ENCODE data around the gene BEGAIN. TPM values are rescaled to one million over a fixed set of nuclear protein-coding genes. Genes with fewer than 3 reads are reported as not detected.
A peak's percentile ranks its signal among the peaks of the same experiment; 100 is the strongest.

Gene BEGAIN
- total and polyA plus RNA-seq, 12 donors = 0.20 to 4.3 (median 0.83) TPM

- peak overlapping the region; percentile 22 to 57 (median 50) for H3K4me3 ChIP-seq
- intact Hi-C loops (cut with DNase I) = no loop called here
- WGBS, 2 donors = 0 to 1% methylated on average over 35 to 42 of the region's 42 CpGs
- no peak for TF ChIP-seq CTCF (IDR thresholded peaks at IDR 0.05)
- H3K9me3 ChIP-seq = no peaks in the 10 kb centered on the region
- no peak overlapping the region for H3K27ac ChIP-seq
- H3K27me3 ChIP-seq = peaks cover 0 to 87% (median 78%) of the 10 kb centered on the region in 7 donors
- H3K4me1 ChIP-seq = peaks cover 0 to 22% (median 15%) of the 10 kb centered on the region in 9 donors
- DNase-seq = no peak
- H3K36me3 ChIP-seq = no peaks in the 10 kb centered on the region
- no peak for ATAC-seq
Measured at GRCh38 chr14:100567877-100568163, 19.4 kb downstream of the BEGAIN start.

DNA sequence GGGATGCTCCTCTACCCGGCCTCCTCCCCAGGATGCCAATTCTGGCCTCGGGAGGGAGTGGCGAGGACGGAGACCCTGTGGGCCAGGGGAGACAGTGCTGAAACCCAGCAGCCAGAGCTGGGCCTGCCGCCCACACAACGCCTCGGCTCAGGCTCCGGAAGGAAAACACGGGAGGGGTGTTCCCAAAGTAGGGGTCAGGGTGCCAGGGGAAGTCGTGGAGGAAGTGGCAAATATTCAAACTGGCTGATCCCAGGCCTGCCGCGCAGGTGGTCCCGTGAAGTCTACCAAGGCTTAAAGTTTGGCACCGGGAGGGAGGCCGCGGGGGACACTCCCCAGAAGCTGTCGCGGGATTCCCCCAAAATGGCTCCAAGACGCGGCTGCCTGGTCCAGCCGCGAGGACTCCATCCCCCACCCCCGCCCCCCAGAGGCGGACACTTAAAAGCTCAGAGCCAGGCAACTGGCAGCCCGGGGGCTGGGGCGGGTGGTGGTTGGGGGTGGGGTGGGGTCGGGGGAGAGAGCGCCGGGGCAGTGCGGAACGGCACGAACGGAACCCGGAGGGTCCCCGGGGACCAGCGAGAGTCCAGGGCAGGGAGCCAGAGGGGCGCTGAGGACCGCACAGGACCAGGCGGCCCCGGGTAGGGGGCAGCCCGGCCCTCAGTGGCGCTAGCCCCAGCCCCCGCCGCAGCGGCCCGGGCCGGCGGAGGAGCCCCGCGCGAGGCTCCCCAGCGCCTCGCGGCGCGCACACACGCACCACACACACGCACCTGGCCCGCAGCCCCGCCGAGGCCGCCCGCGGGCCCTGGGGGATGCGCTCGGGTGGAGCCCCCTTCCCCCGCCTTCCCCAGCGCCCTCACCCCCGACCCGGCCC, 20.0 kb downstream of the BEGAIN start:
- Histone ChIP-seq H3K9me3 (no peaks in the 10 kb centered on the region), H3K4me1 (peaks cover 0 to 22% (median 15%) of the 10 kb centered on the region in 9 donors), H3K27ac (no peak overlapping the region), H3K27me3 (peaks cover 0 to 83% (median 72%) of the 10 kb centered on the region in 7 donors), H3K36me3 (no peaks in the 10 kb centered on the region), H3K4me3 (peak overlapping the region in 9 of 10 donors; percentile 39 to 57 (median 51))
- ATAC-seq (peak in 3 of 8 donors; percentile 35 to 48 (median 42)), DNase-seq (no peak)
- intact Hi-C loops (cut with DNase I) = no loop called here
- WGBS, 2 donors = 4% methylated on average over 51 to 69 of the region's 70 CpGs
- TF ChIP-seq CTCF (IDR thresholded peaks at IDR 0.05) = no peak

GRCh38 chr14:100566586-100566985, 20.6 kb downstream of the BEGAIN start:
- intact Hi-C loops (cut with DNase I) = no loop called here
- no peak for TF ChIP-seq CTCF (IDR thresholded peaks at IDR 0.05)
- ATAC-seq = peak in 1 of 8 donors; percentile 9

DNA sequence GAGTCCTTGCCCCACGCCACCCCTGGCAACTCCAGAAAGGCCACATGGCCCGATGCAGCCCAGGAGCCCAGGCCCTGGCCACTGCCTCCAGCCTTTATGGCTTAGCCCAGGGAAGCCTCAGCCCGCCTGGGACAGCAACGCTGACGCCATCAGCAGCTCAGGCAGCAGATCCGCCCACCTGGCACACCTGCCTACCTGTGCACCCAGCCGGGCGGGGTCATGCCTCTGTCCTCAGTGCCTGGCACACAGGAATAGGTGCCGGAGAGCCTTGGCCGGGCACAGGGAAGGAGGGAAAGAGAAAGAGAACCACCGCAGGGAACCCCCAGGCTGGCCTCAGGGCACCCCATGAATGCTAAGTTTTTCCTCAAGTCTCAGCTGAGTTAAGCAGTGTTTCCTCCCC, 21.1 kb downstream of the BEGAIN start:
- WGBS, 2 donors = 94% methylated on average over 11 of the region's 11 CpGs
- ATAC-seq (no peak), DNase-seq (no peak)
- Histone ChIP-seq H3K27me3 (peaks cover 0 to 72% (median 65%) of the 10 kb centered on the region in 7 donors), H3K9me3 (no peaks in the 10 kb centered on the region), H3K4me3 (no peak overlapping the region), H3K4me1 (peaks cover 0 to 22% (median 15%) of the 10 kb centered on the region in 9 donors), H3K36me3 (no peaks in the 10 kb centered on the region), H3K27ac (no peak overlapping the region)
- intact Hi-C loops (cut with DNase I) = no loop called here
- no peak for TF ChIP-seq CTCF (IDR thresholded peaks at IDR 0.05)

More at GRCh38 chr14:100566586-100566985, 20.6 kb downstream of the BEGAIN start:
- Histone ChIP-seq H3K36me3 (no peaks in the 10 kb centered on the region), H3K4me1 (peaks cover 0 to 22% (median 15%) of the 10 kb centered on the region in 9 donors), H3K9me3 (no peaks in the 10 kb centered on the region), H3K27me3 (peaks cover 0 to 76% (median 68%) of the 10 kb centered on the region in 7 donors), H3K4me3 (peak overlapping the region in 7 of 10 donors; percentile 39 to 57 (median 52)), H3K27ac (no peak overlapping the region)
- 72 to 84% methylated on average over 4 of the region's 4 CpGs for WGBS, 2 donors
- DNase-seq = no peak
